ENCODE data around the gene STAC.

The STAC gene

DNA sequence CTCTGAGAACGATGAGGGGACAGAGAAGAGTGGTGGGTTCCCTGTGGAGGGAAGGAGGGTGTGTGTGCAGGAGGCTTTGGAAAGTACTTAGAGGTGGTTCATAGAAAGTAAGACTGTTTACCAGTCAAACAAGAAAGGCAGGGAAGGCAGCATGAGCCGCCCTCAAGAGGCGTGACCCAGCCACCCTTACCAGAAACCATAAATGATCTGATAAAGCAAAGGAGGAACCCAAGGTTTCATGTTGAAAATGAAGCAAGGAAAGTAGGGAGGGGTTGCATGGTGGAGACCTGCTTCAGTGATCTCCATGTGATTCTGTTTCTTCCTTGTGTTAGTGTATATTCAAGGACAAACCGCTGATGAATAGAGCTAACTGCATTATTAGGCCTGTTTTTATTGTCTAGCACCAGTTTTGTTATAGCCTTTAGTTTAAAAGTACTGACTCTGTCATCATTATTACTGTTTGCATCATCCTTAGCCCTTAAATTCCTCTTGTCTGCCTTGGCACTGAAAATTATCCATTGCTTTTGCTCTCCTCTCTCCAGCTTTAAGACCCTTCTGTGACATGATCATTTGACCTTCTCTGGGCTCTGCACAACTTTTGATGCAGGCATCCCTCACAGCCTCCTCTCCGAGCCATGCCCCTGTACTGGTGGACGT lies 96.1 kb downstream of the STAC start:
- Histone ChIP-seq H3K4me3 (ENCODE audit: low read depth, low read length) (no peak overlapping the region), H3K9me3 (ENCODE audit: control insufficient read depth, insufficient read depth, low read depth, low read length) (no peaks in the 10 kb centered on the region), H3K36me3 (ENCODE audit: control insufficient read depth, insufficient read depth, low read length) (no peaks in the 10 kb centered on the region), H3K27me3 (ENCODE audit: control insufficient read depth, insufficient read depth, low read length) (no peaks in the 10 kb centered on the region), H3K4me1 (ENCODE audit: control insufficient read depth, insufficient read depth, low read length) (no peaks in the 10 kb centered on the region), H3K9ac (ENCODE audit: low read length) (no peak overlapping the region), H3K27ac (ENCODE audit: low read depth, low read length) (no peak overlapping the region)

DNA sequence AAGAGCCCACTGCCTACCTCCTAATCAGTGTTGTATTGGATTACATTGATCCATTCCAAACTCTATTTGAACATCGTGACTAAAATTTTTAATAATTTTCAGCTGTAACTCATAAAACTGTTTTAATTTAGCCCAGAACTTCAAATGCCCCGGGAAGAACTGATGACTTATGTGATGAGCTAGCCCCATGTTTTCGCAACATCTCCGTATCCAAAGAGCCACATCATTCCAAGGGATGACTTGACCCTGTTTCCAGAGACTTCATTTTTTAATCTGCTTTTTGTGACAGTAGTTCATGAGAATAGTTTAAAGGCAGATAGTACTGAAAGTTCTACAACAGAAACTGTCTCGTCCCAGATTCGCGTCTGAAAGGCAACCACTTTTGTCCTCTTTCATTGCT lies 97.4 kb downstream of the STAC start:
- Histone ChIP-seq H3K9ac (ENCODE audit: low read length) (no peak overlapping the region), H3K4me1 (ENCODE audit: control insufficient read depth, insufficient read depth, low read length) (no peaks in the 10 kb centered on the region), H3K9me3 (ENCODE audit: control insufficient read depth, insufficient read depth, low read depth, low read length) (no peaks in the 10 kb centered on the region), H3K27ac (ENCODE audit: low read depth, low read length) (no peak overlapping the region), H3K4me3 (ENCODE audit: low read depth, low read length) (no peak overlapping the region), H3K36me3 (ENCODE audit: control insufficient read depth, insufficient read depth, low read length) (no peaks in the 10 kb centered on the region), H3K27me3 (ENCODE audit: control insufficient read depth, insufficient read depth, low read length) (no peaks in the 10 kb centered on the region)

DNA sequence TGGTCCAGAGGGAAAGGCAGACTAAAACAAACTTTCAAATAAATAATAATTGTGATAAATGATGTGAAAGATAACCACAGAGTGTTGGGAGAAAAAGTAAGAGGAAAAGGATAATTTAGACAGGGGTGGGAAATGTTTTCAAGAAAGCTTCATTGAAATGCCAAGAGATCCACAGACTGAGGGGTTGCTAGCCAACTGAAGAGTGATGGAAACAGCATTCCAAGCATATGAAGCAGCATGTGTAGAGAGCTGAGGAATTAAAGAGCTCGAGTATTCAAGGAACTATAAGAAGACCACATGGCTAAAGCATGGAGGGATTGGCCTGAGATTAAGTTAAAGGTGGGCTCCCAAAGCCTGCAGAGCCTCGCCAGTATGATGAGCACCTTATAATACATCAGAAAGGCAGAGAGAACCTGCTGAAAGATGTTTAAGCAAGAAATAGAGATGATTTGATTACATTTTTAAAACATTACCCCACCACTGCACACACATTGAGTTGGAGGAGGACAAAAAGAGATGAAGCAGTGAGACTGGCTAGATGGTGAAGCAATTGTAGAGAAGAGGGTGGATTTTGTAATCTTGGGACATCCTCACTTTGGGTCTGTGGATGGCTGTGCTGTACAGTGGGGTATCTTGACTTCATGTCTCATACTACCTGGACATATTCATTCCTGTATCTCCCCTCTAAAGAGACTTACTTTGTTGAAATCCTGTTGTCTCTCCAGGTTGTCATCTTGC lies 100.8 kb downstream of the STAC start:
- no peak overlapping the region for H3K9ac ChIP-seq (ENCODE audit: low read length)
- no peaks in the 10 kb centered on the region for H3K9me3 ChIP-seq (ENCODE audit: control insufficient read depth, insufficient read depth, low read depth, low read length)
- no peaks in the 10 kb centered on the region for H3K4me1 ChIP-seq (ENCODE audit: control insufficient read depth, insufficient read depth, low read length)
- H3K4me3 ChIP-seq (ENCODE audit: low read depth, low read length) = no peak overlapping the region
- H3K27me3 ChIP-seq (ENCODE audit: control insufficient read depth, insufficient read depth, low read length) = no peaks in the 10 kb centered on the region
- no peak overlapping the region for H3K27ac ChIP-seq (ENCODE audit: low read depth, low read length)
- H3K36me3 ChIP-seq (ENCODE audit: control insufficient read depth, insufficient read depth, low read length) = peaks cover 2% of the 10 kb centered on the region; the same call in 1 of the 2 replicates

DNA sequence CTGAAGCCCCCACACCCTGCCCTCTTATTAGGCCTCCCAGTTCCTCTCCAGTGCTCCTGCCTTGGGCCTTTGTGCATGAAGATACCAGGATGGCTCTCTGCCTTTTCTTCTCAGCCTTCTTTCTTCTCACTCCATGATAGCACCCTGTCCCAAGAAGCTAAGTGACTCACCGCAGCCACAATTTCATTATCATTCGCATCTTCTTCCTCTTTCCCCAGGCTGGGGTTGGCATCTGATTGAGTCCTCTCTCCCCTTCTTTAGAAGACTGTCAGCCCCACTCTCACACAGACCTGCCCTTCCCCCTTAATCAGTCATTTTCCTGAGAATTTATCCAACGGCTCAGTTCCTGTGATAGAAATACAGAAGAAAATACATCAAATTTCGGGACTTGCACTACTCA lies 102.0 kb downstream of the STAC start:
- H3K9ac ChIP-seq (ENCODE audit: low read length) = no peak overlapping the region
- H3K27me3 ChIP-seq (ENCODE audit: control insufficient read depth, insufficient read depth, low read length) = no peaks in the 10 kb centered on the region
- H3K4me1 ChIP-seq (ENCODE audit: control insufficient read depth, insufficient read depth, low read length) = no peaks in the 10 kb centered on the region
- H3K27ac ChIP-seq (ENCODE audit: low read depth, low read length) = no peak overlapping the region
- peaks cover 8% of the 10 kb centered on the region; the same call in 1 of the 2 replicates for H3K36me3 ChIP-seq (ENCODE audit: control insufficient read depth, insufficient read depth, low read length)
- no peaks in the 10 kb centered on the region for H3K9me3 ChIP-seq (ENCODE audit: control insufficient read depth, insufficient read depth, low read depth, low read length)
- no peak overlapping the region for H3K4me3 ChIP-seq (ENCODE audit: low read depth, low read length)

DNA sequence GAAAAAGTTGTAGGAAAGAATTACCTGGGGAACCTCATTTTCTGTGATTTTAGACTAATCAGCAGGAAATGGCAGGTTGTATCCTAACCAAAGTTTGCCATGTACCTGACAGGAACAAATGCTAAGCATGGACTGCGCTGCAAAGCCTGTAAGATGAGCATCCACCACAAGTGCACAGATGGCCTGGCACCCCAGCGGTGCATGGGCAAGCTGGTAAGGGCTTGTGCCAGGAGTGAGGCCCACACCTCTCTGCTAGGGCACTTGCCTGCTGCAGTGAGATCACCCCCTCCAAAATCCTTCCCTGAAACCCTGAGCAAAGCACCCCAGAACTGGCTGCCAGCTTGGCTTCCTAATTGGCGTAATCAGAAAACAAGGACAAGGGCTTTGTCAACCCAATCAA lies 102.6 kb downstream of the STAC start:
- Histone ChIP-seq H3K9ac (ENCODE audit: low read length) (no peak overlapping the region), H3K4me3 (ENCODE audit: low read depth, low read length) (no peak overlapping the region), H3K27me3 (ENCODE audit: control insufficient read depth, insufficient read depth, low read length) (no peaks in the 10 kb centered on the region), H3K36me3 (ENCODE audit: control insufficient read depth, insufficient read depth, low read length) (peaks cover 8% of the 10 kb centered on the region; the same call in 1 of the 2 replicates), H3K9me3 (ENCODE audit: control insufficient read depth, insufficient read depth, low read depth, low read length) (no peaks in the 10 kb centered on the region), H3K27ac (ENCODE audit: low read depth, low read length) (no peak overlapping the region), H3K4me1 (ENCODE audit: control insufficient read depth, insufficient read depth, low read length) (no peaks in the 10 kb centered on the region)

DNA sequence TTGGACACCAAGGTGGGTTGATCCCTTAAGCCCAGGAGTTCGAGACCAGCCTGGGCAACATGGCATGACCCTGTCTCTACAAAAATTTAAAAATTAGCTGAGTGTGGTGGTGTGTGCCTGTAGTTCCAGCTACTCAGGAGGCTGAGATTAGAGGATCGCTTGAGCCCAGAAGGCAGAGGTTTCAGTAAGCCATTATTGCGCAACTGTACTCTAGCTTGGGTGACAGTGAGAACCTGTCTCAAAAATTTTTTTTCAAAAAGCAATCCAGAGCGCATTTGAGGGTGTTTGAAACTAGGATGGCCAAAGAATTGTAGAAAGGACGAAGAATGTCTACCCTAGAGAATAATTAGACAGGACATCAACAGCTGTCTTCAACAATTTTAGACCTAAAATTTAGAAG lies 103.4 kb downstream of the STAC start:
- Histone ChIP-seq H3K36me3 (ENCODE audit: control insufficient read depth, insufficient read depth, low read length) (peaks cover 8% of the 10 kb centered on the region; the same call in 1 of the 2 replicates), H3K27me3 (ENCODE audit: control insufficient read depth, insufficient read depth, low read length) (no peaks in the 10 kb centered on the region), H3K9me3 (ENCODE audit: control insufficient read depth, insufficient read depth, low read depth, low read length) (no peaks in the 10 kb centered on the region), H3K4me1 (ENCODE audit: control insufficient read depth, insufficient read depth, low read length) (0 out of 2 replicates have a peak, but pooled peaks cover 2% of the 10 kb centered on the region), H3K4me3 (ENCODE audit: low read depth, low read length) (no peak overlapping the region), H3K9ac (ENCODE audit: low read length) (no peak overlapping the region), H3K27ac (ENCODE audit: low read depth, low read length) (no peak overlapping the region)

DNA sequence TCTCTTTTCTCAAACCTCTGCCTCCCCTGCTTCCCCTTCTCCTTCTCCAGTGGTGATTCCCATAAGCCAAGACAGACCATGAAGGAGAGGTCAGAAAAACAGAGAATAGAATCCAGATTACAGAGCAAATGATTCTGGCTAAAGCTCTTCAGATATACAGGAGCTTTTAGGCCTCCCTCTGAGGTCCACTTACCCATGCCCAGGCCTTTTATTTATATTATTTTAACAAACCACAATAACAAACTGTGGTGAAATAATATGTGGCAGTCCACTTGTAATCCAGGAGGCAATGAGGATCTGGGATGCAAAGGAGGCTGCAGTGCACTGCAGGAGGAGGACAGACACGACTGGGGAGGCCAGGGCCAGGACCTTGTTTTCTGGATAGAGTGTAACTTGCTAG lies 104.1 kb downstream of the STAC start:
- H3K27ac ChIP-seq (ENCODE audit: low read depth, low read length) = no peak overlapping the region
- no peak overlapping the region for H3K4me3 ChIP-seq (ENCODE audit: low read depth, low read length)
- peaks cover 8% of the 10 kb centered on the region; the same call in 1 of the 2 replicates for H3K36me3 ChIP-seq (ENCODE audit: control insufficient read depth, insufficient read depth, low read length)
- no peaks in the 10 kb centered on the region for H3K27me3 ChIP-seq (ENCODE audit: control insufficient read depth, insufficient read depth, low read length)
- no peaks in the 10 kb centered on the region for H3K9me3 ChIP-seq (ENCODE audit: control insufficient read depth, insufficient read depth, low read depth, low read length)
- H3K4me1 ChIP-seq (ENCODE audit: control insufficient read depth, insufficient read depth, low read length) = 0 out of 2 replicates have a peak, but pooled peaks cover 2% of the 10 kb centered on the region
- H3K9ac ChIP-seq (ENCODE audit: low read length) = no peak overlapping the region

DNA sequence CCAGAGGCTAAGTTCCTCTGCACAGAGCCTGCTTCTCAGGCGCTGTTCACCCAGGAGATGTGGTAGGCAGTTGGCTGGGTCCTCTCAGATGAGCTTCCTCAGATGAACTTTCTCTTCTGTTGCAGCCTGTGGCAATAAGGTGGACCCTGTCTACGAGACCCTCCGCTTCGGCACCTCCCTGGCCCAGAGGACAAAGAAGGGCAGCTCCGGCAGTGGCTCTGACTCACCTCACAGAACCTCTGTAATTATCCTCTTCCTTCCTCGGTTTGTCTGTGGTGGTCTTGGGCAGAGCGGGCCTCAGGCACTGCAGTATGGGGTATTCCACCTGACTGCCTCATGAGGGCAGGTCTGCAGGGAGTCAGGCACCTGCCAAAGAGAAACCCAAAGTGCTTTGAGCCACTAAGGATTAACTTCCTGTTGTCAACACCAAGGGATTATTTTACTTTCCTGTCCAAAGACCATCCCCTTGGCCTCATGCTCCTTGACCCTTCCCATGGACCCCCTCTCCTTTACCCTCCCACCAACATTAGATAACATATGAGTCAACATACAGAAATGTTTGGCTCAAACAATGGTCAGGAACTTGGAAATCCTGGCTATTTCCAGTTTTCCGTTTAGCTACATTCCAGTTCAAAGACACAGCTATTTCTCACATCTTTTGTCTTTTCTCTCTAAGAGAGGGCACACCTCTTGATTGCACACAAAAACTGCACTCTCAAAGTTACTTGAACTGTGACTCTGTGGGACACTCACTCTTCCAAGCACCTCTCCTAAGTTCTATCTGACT lies 105.9 kb downstream of the STAC start:
- Histone ChIP-seq H3K4me3 (ENCODE audit: low read depth, low read length) (no peak overlapping the region), H3K36me3 (ENCODE audit: control insufficient read depth, insufficient read depth, low read length) (peaks cover 11% of the 10 kb centered on the region; the same call in 1 of the 2 replicates), H3K27me3 (ENCODE audit: control insufficient read depth, insufficient read depth, low read length) (no peaks in the 10 kb centered on the region), H3K4me1 (ENCODE audit: control insufficient read depth, insufficient read depth, low read length) (0 out of 2 replicates have a peak, but pooled peaks cover 2% of the 10 kb centered on the region), H3K9ac (ENCODE audit: low read length) (no peak overlapping the region), H3K9me3 (ENCODE audit: control insufficient read depth, insufficient read depth, low read depth, low read length) (no peaks in the 10 kb centered on the region), H3K27ac (ENCODE audit: low read depth, low read length) (no peak overlapping the region)

DNA sequence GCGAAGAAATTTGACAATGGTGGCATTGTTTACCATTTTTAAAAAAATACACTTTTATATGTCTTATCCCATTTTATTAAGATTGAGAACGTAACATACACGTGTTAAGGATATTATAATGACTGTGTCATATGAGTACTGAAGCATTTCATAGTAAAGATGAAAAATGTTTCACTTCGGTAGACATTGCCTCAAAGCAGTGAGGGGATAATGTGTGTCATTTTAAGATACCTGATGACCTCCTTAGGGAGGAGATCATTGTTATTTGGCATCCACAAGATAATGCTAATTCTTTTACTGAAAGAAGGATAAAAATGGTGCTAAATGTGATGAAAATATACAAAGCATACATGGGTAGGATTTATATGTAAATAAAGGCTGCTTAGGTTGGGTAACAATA lies 107.3 kb downstream of the STAC start:
- Histone ChIP-seq H3K9ac (ENCODE audit: low read length) (no peak overlapping the region), H3K36me3 (ENCODE audit: control insufficient read depth, insufficient read depth, low read length) (peaks cover 11% of the 10 kb centered on the region; the same call in 1 of the 2 replicates), H3K4me3 (ENCODE audit: low read depth, low read length) (no peak overlapping the region), H3K27ac (ENCODE audit: low read depth, low read length) (no peak overlapping the region), H3K9me3 (ENCODE audit: control insufficient read depth, insufficient read depth, low read depth, low read length) (no peaks in the 10 kb centered on the region), H3K27me3 (ENCODE audit: control insufficient read depth, insufficient read depth, low read length) (no peaks in the 10 kb centered on the region), H3K4me1 (ENCODE audit: control insufficient read depth, insufficient read depth, low read length) (0 out of 2 replicates have a peak, but pooled peaks cover 2% of the 10 kb centered on the region)

DNA sequence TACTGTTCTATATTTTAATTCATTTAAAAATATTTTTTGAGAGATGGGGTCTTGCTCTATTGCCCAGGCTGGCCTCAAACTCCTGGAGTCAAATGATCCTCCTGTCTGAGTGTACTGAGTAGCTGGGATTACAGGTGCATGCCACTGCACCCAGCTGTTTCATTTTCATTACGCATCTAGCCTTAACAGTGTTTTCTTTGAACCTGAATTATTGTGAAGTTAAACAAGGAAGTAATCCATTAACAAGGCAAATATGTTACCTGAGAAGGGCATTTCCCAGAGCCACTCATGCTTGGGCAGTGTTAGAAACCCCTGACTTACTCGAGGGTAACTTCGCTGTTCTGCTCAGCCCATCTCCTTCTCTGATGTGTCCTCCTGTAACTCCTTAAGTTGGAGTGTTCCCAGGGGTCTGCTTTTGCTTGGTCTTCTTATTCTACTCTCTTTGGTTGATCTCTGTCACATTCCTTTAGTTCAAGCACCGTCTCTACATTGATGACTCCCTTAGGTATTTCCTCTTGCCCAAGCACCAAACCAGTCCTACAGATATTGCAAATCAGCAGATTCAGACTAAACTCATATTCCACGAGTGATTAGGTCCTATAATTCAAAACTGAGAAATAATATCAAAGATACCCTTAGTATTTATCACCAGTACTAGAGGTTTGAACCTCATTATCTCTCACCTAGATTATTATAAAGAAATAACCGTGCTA lies 107.9 kb downstream of the STAC start:
- no peak overlapping the region for H3K27ac ChIP-seq (ENCODE audit: low read depth, low read length)
- H3K9ac ChIP-seq (ENCODE audit: low read length) = no peak overlapping the region
- H3K4me1 ChIP-seq (ENCODE audit: control insufficient read depth, insufficient read depth, low read length) = 0 out of 2 replicates have a peak, but pooled peaks cover 2% of the 10 kb centered on the region
- peaks cover 11% of the 10 kb centered on the region; the same call in 1 of the 2 replicates for H3K36me3 ChIP-seq (ENCODE audit: control insufficient read depth, insufficient read depth, low read length)
- H3K9me3 ChIP-seq (ENCODE audit: control insufficient read depth, insufficient read depth, low read depth, low read length) = no peaks in the 10 kb centered on the region
- H3K4me3 ChIP-seq (ENCODE audit: low read depth, low read length) = no peak overlapping the region
- H3K27me3 ChIP-seq (ENCODE audit: control insufficient read depth, insufficient read depth, low read length) = no peaks in the 10 kb centered on the region
